ENCODE measurements around the gene CRHBP. TPM values are rescaled to one million over a fixed set of nuclear protein-coding genes. Genes with fewer than 3 reads are reported as not detected.

The CRHBP gene
- total RNA-seq, 1 experiment from 2014 or later: not detected

DNA sequence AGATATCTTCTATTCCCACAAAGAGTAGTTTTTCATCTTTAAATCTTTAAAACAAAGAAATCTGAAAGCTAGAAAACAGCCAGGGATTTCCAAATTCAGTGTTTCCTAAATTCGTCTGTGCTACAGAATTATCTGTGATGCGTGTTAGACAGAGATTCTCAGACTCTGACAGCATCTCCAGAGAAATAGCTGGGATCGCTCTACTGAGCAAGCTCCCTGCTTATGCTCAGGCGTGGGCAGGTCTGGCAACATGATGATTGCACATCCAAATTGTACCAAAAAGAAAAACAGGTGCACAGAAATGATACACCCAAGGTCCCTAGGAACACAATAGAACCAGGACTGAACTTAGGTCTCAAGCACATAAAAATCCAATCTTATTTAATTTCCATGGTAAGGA is 22.8 kb upstream of the CRHBP start:
- Mint-ChIP-seq H3K27me3 (ENCODE audit: low read depth) (no peaks in the 10 kb centered on the region; the same call in 1 of the 2 replicates), H3K36me3 (no peaks in the 10 kb centered on the region), H3K4me3 (no peak overlapping the region), H3K27ac (no peak overlapping the region), H3K9me3 (peaks cover 13% of the 10 kb centered on the region), H3K4me1 (peaks cover 21% of the 10 kb centered on the region)
- no peak for DNase-seq (ENCODE audit: low spot score)
- POLR2A ChIA-PET: no interaction called here
- no peak for TF ChIP-seq KAT7 (CRISPR knock-in tag; IDR thresholded peaks at IDR 0.05; ENCODE audit: borderline replicate concordance)
- no peak for TF ChIP-seq ZNF671 (CRISPR knock-in tag; IDR thresholded peaks at IDR 0.05)
- no peak for TF ChIP-seq MYBL2 (CRISPR knock-in tag; IDR thresholded peaks at IDR 0.05)
- TF ChIP-seq, protein P1, sequence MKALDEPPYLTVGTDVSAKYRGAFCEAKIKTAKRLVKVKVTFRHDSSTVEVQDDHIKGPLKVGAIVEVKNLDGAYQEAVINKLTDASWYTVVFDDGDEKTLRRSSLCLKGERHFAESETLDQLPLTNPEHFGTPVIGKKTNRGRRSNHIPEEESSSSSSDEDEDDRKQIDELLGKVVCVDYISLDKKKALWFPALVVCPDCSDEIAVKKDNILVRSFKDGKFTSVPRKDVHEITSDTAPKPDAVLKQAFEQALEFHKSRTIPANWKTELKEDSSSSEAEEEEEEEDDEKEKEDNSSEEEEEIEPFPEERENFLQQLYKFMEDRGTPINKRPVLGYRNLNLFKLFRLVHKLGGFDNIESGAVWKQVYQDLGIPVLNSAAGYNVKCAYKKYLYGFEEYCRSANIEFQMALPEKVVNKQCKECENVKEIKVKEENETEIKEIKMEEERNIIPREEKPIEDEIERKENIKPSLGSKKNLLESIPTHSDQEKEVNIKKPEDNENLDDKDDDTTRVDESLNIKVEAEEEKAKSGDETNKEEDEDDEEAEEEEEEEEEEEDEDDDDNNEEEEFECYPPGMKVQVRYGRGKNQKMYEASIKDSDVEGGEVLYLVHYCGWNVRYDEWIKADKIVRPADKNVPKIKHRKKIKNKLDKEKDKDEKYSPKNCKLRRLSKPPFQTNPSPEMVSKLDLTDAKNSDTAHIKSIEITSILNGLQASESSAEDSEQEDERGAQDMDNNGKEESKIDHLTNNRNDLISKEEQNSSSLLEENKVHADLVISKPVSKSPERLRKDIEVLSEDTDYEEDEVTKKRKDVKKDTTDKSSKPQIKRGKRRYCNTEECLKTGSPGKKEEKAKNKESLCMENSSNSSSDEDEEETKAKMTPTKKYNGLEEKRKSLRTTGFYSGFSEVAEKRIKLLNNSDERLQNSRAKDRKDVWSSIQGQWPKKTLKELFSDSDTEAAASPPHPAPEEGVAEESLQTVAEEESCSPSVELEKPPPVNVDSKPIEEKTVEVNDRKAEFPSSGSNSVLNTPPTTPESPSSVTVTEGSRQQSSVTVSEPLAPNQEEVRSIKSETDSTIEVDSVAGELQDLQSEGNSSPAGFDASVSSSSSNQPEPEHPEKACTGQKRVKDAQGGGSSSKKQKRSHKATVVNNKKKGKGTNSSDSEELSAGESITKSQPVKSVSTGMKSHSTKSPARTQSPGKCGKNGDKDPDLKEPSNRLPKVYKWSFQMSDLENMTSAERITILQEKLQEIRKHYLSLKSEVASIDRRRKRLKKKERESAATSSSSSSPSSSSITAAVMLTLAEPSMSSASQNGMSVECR (CRISPR knock-in tag; IDR thresholded peaks at IDR 0.05; ENCODE audit: borderline replicate concordance): no peak
- TF ChIP-seq CREM (CRISPR knock-in tag; IDR thresholded peaks at IDR 0.05): no peak
- CTCF ChIA-PET: no interaction called here
- no peak for ATAC-seq

DNA sequence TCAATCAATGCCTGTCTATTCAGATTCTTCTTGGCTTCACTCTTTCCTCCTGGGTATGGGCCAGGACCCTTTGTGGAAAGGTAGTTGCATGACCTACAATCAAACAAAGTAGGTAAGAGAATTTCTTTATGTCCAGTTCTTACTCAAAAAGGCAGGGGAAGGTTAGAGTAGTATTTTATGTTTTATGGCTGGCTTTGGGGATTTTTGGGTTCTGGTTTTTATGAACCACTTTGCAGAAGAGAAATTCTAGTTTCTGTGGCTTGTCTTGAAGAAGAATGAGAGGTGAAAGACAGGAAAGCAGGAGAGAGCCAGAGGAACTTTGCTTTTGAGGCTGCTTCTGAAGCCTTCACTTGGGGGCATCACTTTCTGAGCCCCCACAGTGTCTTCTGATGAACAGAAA is 14.7 kb upstream of the CRHBP start:
- Mint-ChIP-seq H3K4me1 (0 out of 2 replicates have a peak, but pooled peaks cover 3% of the 10 kb centered on the region), H3K27ac (no peak overlapping the region), H3K27me3 (ENCODE audit: low read depth) (no peaks in the 10 kb centered on the region), H3K36me3 (no peaks in the 10 kb centered on the region), H3K4me3 (no peak overlapping the region), H3K9me3 (peaks cover 25% of the 10 kb centered on the region)
- TF ChIP-seq, protein P2, sequence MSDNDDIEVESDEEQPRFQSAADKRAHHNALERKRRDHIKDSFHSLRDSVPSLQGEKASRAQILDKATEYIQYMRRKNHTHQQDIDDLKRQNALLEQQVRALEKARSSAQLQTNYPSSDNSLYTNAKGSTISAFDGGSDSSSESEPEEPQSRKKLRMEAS (CRISPR knock-in tag; IDR thresholded peaks at IDR 0.05): no peak
- TF ChIP-seq CREB1 (CRISPR knock-in tag; IDR thresholded peaks at IDR 0.05): no peak
- TF ChIP-seq FOXP1 (CRISPR knock-in tag; IDR thresholded peaks at IDR 0.05; ENCODE audit: borderline replicate concordance): no peak
- TF ChIP-seq, protein P3, sequence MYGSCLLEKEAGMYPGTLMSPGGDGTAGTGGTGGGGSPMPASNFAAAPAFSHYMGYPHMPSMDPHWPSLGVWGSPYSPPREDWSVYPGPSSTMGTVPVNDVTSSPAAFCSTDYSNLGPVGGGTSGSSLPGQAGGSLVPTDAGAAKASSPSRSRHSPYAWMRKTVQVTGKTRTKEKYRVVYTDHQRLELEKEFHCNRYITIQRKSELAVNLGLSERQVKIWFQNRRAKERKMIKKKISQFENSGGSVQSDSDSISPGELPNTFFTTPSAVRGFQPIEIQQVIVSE (CRISPR knock-in tag; IDR thresholded peaks at IDR 0.05; ENCODE audit: borderline replicate concordance): no peak
- TF ChIP-seq, protein P4, sequence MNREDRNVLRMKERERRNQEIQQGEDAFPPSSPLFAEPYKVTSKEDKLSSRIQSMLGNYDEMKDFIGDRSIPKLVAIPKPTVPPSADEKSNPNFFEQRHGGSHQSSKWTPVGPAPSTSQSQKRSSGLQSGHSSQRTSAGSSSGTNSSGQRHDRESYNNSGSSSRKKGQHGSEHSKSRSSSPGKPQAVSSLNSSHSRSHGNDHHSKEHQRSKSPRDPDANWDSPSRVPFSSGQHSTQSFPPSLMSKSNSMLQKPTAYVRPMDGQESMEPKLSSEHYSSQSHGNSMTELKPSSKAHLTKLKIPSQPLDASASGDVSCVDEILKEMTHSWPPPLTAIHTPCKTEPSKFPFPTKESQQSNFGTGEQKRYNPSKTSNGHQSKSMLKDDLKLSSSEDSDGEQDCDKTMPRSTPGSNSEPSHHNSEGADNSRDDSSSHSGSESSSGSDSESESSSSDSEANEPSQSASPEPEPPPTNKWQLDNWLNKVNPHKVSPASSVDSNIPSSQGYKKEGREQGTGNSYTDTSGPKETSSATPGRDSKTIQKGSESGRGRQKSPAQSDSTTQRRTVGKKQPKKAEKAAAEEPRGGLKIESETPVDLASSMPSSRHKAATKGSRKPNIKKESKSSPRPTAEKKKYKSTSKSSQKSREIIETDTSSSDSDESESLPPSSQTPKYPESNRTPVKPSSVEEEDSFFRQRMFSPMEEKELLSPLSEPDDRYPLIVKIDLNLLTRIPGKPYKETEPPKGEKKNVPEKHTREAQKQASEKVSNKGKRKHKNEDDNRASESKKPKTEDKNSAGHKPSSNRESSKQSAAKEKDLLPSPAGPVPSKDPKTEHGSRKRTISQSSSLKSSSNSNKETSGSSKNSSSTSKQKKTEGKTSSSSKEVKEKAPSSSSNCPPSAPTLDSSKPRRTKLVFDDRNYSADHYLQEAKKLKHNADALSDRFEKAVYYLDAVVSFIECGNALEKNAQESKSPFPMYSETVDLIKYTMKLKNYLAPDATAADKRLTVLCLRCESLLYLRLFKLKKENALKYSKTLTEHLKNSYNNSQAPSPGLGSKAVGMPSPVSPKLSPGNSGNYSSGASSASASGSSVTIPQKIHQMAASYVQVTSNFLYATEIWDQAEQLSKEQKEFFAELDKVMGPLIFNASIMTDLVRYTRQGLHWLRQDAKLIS (CRISPR knock-in tag; IDR thresholded peaks at IDR 0.05; ENCODE audit: borderline replicate concordance): no peak
- TF ChIP-seq, protein P5, sequence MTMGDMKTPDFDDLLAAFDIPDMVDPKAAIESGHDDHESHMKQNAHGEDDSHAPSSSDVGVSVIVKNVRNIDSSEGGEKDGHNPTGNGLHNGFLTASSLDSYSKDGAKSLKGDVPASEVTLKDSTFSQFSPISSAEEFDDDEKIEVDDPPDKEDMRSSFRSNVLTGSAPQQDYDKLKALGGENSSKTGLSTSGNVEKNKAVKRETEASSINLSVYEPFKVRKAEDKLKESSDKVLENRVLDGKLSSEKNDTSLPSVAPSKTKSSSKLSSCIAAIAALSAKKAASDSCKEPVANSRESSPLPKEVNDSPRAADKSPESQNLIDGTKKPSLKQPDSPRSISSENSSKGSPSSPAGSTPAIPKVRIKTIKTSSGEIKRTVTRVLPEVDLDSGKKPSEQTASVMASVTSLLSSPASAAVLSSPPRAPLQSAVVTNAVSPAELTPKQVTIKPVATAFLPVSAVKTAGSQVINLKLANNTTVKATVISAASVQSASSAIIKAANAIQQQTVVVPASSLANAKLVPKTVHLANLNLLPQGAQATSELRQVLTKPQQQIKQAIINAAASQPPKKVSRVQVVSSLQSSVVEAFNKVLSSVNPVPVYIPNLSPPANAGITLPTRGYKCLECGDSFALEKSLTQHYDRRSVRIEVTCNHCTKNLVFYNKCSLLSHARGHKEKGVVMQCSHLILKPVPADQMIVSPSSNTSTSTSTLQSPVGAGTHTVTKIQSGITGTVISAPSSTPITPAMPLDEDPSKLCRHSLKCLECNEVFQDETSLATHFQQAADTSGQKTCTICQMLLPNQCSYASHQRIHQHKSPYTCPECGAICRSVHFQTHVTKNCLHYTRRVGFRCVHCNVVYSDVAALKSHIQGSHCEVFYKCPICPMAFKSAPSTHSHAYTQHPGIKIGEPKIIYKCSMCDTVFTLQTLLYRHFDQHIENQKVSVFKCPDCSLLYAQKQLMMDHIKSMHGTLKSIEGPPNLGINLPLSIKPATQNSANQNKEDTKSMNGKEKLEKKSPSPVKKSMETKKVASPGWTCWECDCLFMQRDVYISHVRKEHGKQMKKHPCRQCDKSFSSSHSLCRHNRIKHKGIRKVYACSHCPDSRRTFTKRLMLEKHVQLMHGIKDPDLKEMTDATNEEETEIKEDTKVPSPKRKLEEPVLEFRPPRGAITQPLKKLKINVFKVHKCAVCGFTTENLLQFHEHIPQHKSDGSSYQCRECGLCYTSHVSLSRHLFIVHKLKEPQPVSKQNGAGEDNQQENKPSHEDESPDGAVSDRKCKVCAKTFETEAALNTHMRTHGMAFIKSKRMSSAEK (CRISPR knock-in tag; IDR thresholded peaks at IDR 0.05; ENCODE audit: borderline replicate concordance): no peak
- no peak for TF ChIP-seq ZNF138 (CRISPR knock-in tag; conservative IDR thresholded peaks at IDR 0.05)
- no peak for TF ChIP-seq NFATC4 (CRISPR knock-in tag; IDR thresholded peaks at IDR 0.05)
- TF ChIP-seq ZNF219 (CRISPR knock-in tag; IDR thresholded peaks at IDR 0.05; ENCODE audit: borderline replicate concordance): no peak
- TF ChIP-seq SMAD4 (CRISPR knock-in tag; IDR thresholded peaks at IDR 0.05): no peak
- no peak for TF ChIP-seq ZNF317 (CRISPR knock-in tag; IDR thresholded peaks at IDR 0.05; ENCODE audit: borderline replicate concordance, low read depth)
- TF ChIP-seq, protein P6, sequence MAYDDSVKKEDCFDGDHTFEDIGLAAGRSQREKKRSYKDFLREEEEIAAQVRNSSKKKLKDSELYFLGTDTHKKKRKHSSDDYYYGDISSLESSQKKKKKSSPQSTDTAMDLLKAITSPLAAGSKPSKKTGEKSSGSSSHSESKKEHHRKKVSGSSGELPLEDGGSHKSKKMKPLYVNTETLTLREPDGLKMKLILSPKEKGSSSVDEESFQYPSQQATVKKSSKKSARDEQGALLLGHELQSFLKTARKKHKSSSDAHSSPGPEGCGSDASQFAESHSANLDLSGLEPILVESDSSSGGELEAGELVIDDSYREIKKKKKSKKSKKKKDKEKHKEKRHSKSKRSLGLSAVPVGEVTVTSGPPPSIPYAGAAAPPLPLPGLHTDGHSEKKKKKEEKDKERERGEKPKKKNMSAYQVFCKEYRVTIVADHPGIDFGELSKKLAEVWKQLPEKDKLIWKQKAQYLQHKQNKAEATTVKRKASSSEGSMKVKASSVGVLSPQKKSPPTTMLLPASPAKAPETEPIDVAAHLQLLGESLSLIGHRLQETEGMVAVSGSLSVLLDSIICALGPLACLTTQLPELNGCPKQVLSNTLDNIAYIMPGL (CRISPR knock-in tag; IDR thresholded peaks at IDR 0.05): no peak
- ATAC-seq (no peak), DNase-seq (ENCODE audit: low spot score) (no peak)
- POLR2A ChIA-PET: no interaction called here
- CTCF ChIA-PET: no interaction called here
